Neural crest cell (in vitro differentiated cells): Measurements from ENCODE around the gene LIM2. TPM values are rescaled to one million over a fixed set of nuclear protein-coding genes. Genes with fewer than 3 reads are reported as not detected.

ENCODE experiments used
- DNase-seq: peaks from one replicate; pipeline ENCODE4 v3.0.0; 2021; ENCODE audit warnings: low read depth, mixed read lengths, low spot score
- H3K27ac Mint-ChIP-seq: one replicate; pipeline ENCODE4 v1.8.0; 2021; ENCODE audit warnings: mild to moderate bottlenecking, mixed read lengths; ENCODE audit not compliant: unreplicated experiment
- H3K27me3 Mint-ChIP-seq: 2 replicates; pipeline ENCODE4 v1.8.0; 2021; ENCODE audit warnings: low read depth, mild to moderate bottlenecking, mixed read lengths
- H3K36me3 Mint-ChIP-seq: 2 replicates; pipeline ENCODE4 v1.8.0; 2021; ENCODE audit warnings: low read depth, mild to moderate bottlenecking, mixed read lengths
- H3K4me1 Mint-ChIP-seq: 2 replicates; pipeline ENCODE4 v1.8.0; 2021; ENCODE audit warnings: mixed read lengths
- H3K4me3 Mint-ChIP-seq: one replicate; pipeline ENCODE4 v1.8.0; 2021; ENCODE audit warnings: mild to moderate bottlenecking, mixed read lengths
- H3K9me3 Mint-ChIP-seq: 2 replicates; pipeline ENCODE4 v1.8.0; 2021; ENCODE audit warnings: mixed read lengths
- total RNA-seq: library from RNA; stranded (reverse); gene quantifications from 2 replicates; pipeline ENCODE4 v1.2.1, GENCODE V29; 2021
- TF ChIP-seq, protein P1 (sequence below): fragments of 200-600 bp; sonication (generic); conservative IDR thresholded peaks from 2 replicates; pipeline ENCODE4 v1.5.0; 2021; ENCODE audit warnings: antibody characterized with exemption, mild to moderate bottlenecking

LIM2 gene
- total RNA-seq, 1 donor from 2014 or later: not detected

DNA sequence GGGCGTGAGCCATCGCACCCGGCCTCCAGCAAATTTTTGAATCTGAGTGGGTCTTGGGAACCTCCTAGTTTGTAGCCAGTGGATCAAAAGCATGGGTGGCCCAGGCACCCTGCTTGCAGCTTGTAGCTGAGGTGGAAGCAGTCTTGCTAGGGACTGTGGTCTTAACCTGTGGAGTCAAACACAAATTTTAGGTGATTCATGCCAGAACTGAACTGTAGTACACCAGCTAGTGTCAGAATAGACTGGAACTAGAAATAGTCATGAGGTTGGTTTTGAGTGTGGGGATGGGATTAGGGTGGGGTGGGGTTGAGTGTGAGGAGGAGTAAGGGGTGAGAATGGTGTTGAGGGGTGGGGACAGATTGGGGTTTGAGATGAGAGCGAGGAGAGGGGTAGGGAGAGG, 5.8 kb downstream of the LIM2 start:
- Mint-ChIP-seq H3K4me3 (no peak overlapping the region), H3K9me3 (no peaks in the 10 kb centered on the region), H3K4me1 (no peaks in the 10 kb centered on the region), H3K27ac (no peak overlapping the region), H3K27me3 (no peaks in the 10 kb centered on the region), H3K36me3 (no peaks in the 10 kb centered on the region)
- TF ChIP-seq, protein P1, sequence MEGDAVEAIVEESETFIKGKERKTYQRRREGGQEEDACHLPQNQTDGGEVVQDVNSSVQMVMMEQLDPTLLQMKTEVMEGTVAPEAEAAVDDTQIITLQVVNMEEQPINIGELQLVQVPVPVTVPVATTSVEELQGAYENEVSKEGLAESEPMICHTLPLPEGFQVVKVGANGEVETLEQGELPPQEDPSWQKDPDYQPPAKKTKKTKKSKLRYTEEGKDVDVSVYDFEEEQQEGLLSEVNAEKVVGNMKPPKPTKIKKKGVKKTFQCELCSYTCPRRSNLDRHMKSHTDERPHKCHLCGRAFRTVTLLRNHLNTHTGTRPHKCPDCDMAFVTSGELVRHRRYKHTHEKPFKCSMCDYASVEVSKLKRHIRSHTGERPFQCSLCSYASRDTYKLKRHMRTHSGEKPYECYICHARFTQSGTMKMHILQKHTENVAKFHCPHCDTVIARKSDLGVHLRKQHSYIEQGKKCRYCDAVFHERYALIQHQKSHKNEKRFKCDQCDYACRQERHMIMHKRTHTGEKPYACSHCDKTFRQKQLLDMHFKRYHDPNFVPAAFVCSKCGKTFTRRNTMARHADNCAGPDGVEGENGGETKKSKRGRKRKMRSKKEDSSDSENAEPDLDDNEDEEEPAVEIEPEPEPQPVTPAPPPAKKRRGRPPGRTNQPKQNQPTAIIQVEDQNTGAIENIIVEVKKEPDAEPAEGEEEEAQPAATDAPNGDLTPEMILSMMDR: no peak
- no peak for DNase-seq

DNA sequence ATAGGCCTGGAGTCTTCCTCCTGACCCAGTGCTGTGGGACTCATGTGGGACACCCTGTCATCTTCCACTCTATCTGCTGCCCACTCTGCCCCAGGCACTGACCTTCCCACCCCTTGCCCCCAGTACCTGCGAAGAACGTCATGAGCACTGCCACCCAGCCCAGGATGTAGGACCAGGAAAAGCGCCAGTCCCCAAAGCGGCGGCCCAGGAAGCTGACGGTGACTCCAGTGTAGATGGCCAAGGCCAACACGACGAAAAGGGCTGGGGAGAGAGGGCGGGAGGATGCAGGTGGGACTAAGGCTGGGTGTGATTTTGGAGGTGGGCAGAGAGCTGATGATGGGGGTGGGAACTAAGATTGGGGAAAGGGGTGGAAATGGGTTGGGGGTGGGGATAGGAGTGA, 7.4 kb downstream of the LIM2 start:
- no peaks in the 10 kb centered on the region for H3K27me3 Mint-ChIP-seq
- H3K27ac Mint-ChIP-seq: no peak overlapping the region
- no peak overlapping the region for H3K4me3 Mint-ChIP-seq
- no peak for DNase-seq
- no peaks in the 10 kb centered on the region for H3K4me1 Mint-ChIP-seq
- TF ChIP-seq, protein P1: no peak
- H3K36me3 Mint-ChIP-seq: no peaks in the 10 kb centered on the region
- H3K9me3 Mint-ChIP-seq: no peaks in the 10 kb centered on the region

GRCh38 chr19:51377422-51377821, 10.4 kb downstream of the LIM2 start:
- Mint-ChIP-seq H3K36me3 (no peaks in the 10 kb centered on the region), H3K4me3 (no peak overlapping the region), H3K4me1 (no peaks in the 10 kb centered on the region), H3K27ac (no peak overlapping the region), H3K27me3 (no peaks in the 10 kb centered on the region), H3K9me3 (no peaks in the 10 kb centered on the region)
- TF ChIP-seq, protein P1: no peak
- no peak for DNase-seq

- Mint-ChIP-seq H3K9me3 (no peaks in the 10 kb centered on the region), H3K4me3 (no peak overlapping the region), H3K36me3 (no peaks in the 10 kb centered on the region), H3K27me3 (no peaks in the 10 kb centered on the region), H3K4me1 (no peaks in the 10 kb centered on the region), H3K27ac (no peak overlapping the region)
- no peak for DNase-seq
- TF ChIP-seq, protein P1: no peak
Measured at GRCh38 chr19:51375504-51376221, 12.1 kb downstream of the LIM2 start.

GRCh38 chr19:51372649-51373504, 14.9 kb downstream of the LIM2 start, which contains the start of gene NKG7:
TSS of gene NKG7 (minus strand) at chr19:51372654. CDS start at chr19:51372535, 119 bp downstream.
- TF ChIP-seq, protein P1: no peak
- H3K9me3 Mint-ChIP-seq: no peaks in the 10 kb centered on the region
- no peak for DNase-seq
- H3K27ac Mint-ChIP-seq: no peak within 1 kb of the TSS
- no peaks in the 10 kb centered on the region for H3K27me3 Mint-ChIP-seq
- peaks cover 4% of the 10 kb centered on the region for H3K4me1 Mint-ChIP-seq
- H3K4me3 Mint-ChIP-seq: no peak within 1 kb of the TSS
- no peaks in the 10 kb centered on the region for H3K36me3 Mint-ChIP-seq
